A673 (cell line): ENCODE measurements around the gene IL6R. TPM values are rescaled to one million over a fixed set of nuclear protein-coding genes. Genes with fewer than 3 reads are reported as not detected.

ENCODE experiments used
- BruUV-seq: library from RNA; stranded (reverse); fragments of 400-500 nt; replicated peaks from 2 replicates; lab custom pipeline; 2021; lab: Mats Ljungman, UMichigan
- CTCF ChIA-PET: fragments of 300-600 bp; sonication (Branson Sonifier 250); formaldehyde crosslinking; loops from one replicate; lab custom pipeline; 2022; ENCODE audit warnings: antibody characterized with exemption; lab: Charles Lee
- POLR2A ChIA-PET: fragments of 300-600 bp; sonication (Branson Sonifier 250); formaldehyde crosslinking; loops from one replicate; lab custom pipeline; 2022; ENCODE audit warnings: antibody characterized with exemption; ENCODE audit not compliant: low non-redundant PET; lab: Charles Lee
- DNase-seq: peaks from one replicate; pipeline ENCODE4 v3.0.0-alpha.2; 2015; ENCODE audit warnings: low spot score
- H3K27ac ChIP-seq: fragments of 200-600 bp; sonication (generic); 2 replicates; pipeline ENCODE4 v1.5.1; 2016; ENCODE audit warnings: mixed run types, low read depth, mild to moderate bottlenecking, mixed read lengths, antibody characterized with exemption, low read length; ENCODE audit not compliant: poor library complexity, severe bottlenecking
- H3K27me3 ChIP-seq: fragments of 200-600 bp; sonication (generic); replicated peaks from 2 replicates; pipeline ENCODE4 v1.6.1; 2017; ENCODE audit warnings: mixed run types, low read depth, mild to moderate bottlenecking, mixed read lengths, antibody characterized with exemption, low read length; ENCODE audit not compliant: insufficient read depth, poor library complexity
- H3K36me3 ChIP-seq: fragments of 200-600 bp; sonication (generic); 2 replicates; pipeline ENCODE4 v1.6.1; 2016; ENCODE audit warnings: mixed run types, mild to moderate bottlenecking, mixed read lengths, antibody characterized with exemption, low read length; ENCODE audit not compliant: insufficient read depth, poor library complexity, severe bottlenecking
- H3K4me1 ChIP-seq: fragments of 200-600 bp; sonication (generic); 2 replicates; pipeline ENCODE4 v1.6.1; 2017; ENCODE audit warnings: mixed run types, mild to moderate bottlenecking, mixed read lengths, antibody characterized with exemption, low read length; ENCODE audit not compliant: insufficient read depth, poor library complexity, severe bottlenecking
- H3K4me3 ChIP-seq: fragments of 200-600 bp; sonication (generic); 2 replicates; pipeline ENCODE4 v1.5.1; 2016; ENCODE audit warnings: low read depth, mixed run types, mild to moderate bottlenecking, mixed read lengths, low read length; ENCODE audit not compliant: poor library complexity, severe bottlenecking
- H3K9me3 ChIP-seq: fragments of 200-600 bp; sonication (generic); 2 replicates; pipeline ENCODE4 v1.6.1; 2016; ENCODE audit warnings: mixed run types, low read depth, mild to moderate bottlenecking, mixed read lengths, antibody characterized with exemption, low read length; ENCODE audit not compliant: poor library complexity, severe bottlenecking
- CTCF ChIP-seq: fragments of 300-800, 200-600 bp; sonication (generic); conservative IDR thresholded peaks from 2 replicates; pipeline ENCODE4 v1.5.1; 2017; ENCODE audit warnings: low read depth, mild to moderate bottlenecking, antibody characterized with exemption, low read length, moderate library complexity, mixed read lengths
- EZH2 ChIP-seq: fragments of 200-600 bp; sonication (generic); IDR thresholded peaks from 2 replicates; pipeline ENCODE4 v1.6.1; 2017; ENCODE audit warnings: borderline replicate concordance, low read depth, mild to moderate bottlenecking, mixed read lengths, antibody characterized with exemption, low read length; ENCODE audit not compliant: poor library complexity, severe bottlenecking
- intact Hi-C: fragments of 100-400 bp; cut with micrococcal nuclease; formaldehyde crosslinking; loops from one replicate; pipeline ENCODE4 v1.10.0; 2022; ENCODE audit not compliant: unreplicated experiment
- total RNA-seq: library from RNA; stranded (reverse); gene quantifications from 2 replicates; pipeline ENCODE4 v1.2.3, GENCODE V29; 2021

Gene IL6R
- total RNA-seq, 1 experiment from 2014 or later, result 1.9 TPM

GRCh38 chr1:154410185-154410827 is 5.2 kb downstream of the IL6R start:
- peaks cover 12% of the 10 kb centered on the region for H3K27me3 ChIP-seq
- no peaks in the 10 kb centered on the region for H3K36me3 ChIP-seq
- no peak overlapping the region for H3K4me3 ChIP-seq
- ChIA-PET CTCF (no interaction called here), POLR2A (interaction anchor here (0.6 kb wide), 1 partner anchor 14 kb away, joined by 7 read pairs; no protein-coding TSS in a partner anchor)
- intact Hi-C loops, result no loop called here
- no peak overlapping the region for H3K27ac ChIP-seq
- no peak for TF ChIP-seq EZH2
- TF ChIP-seq CTCF, result no peak
- peaks cover 9% of the 10 kb centered on the region for H3K4me1 ChIP-seq
- BruUV-seq, result no TSS peak
- no peak for DNase-seq
- no peaks in the 10 kb centered on the region for H3K9me3 ChIP-seq

GRCh38 chr1:154411525-154411924 is 6.4 kb downstream of the IL6R start:
- intact Hi-C loops, result no loop called here
- Histone ChIP-seq H3K36me3 (no peaks in the 10 kb centered on the region), H3K4me3 (no peak overlapping the region), H3K4me1 (no peaks in the 10 kb centered on the region), H3K27ac (no peak overlapping the region), H3K9me3 (no peaks in the 10 kb centered on the region), H3K27me3 (peaks cover 2% of the 10 kb centered on the region)
- TF ChIP-seq CTCF, result no peak
- TF ChIP-seq EZH2, result no peak
- DNase-seq, result no peak
- CTCF ChIA-PET, result no interaction called here
- no TSS peak for BruUV-seq
- POLR2A ChIA-PET, result no interaction called here

- H3K27me3 ChIP-seq, result no peaks in the 10 kb centered on the region
- TF ChIP-seq CTCF, result no peak
- no peak for TF ChIP-seq EZH2
- no peak overlapping the region for H3K4me3 ChIP-seq
- intact Hi-C loops, result no loop called here
- no peak for DNase-seq
- no peak overlapping the region for H3K27ac ChIP-seq
- H3K9me3 ChIP-seq, result no peaks in the 10 kb centered on the region
- ChIA-PET CTCF (no interaction called here), POLR2A (interaction anchor here (0.6 kb wide), 1 partner anchor 31 kb away, joined by 5 read pairs; no protein-coding TSS in a partner anchor)
- H3K4me1 ChIP-seq, result no peaks in the 10 kb centered on the region
- no peaks in the 10 kb centered on the region for H3K36me3 ChIP-seq
- BruUV-seq, result no TSS peak
Measured at GRCh38 chr1:154413177-154413783, 8.1 kb downstream of the IL6R start.
